K562 (cell line): ENCODE measurements around the gene ZNF500. TPM values are rescaled to one million over a fixed set of nuclear protein-coding genes. Genes with fewer than 3 reads are reported as not detected.

Experiments used
- ATAC-seq: fragments of 200-7000 bp; cut with Tn5 transposase; 3 replicates; pipeline ENCODE4 v1.9.1; 2020; ENCODE audit warnings: moderate library complexity
- BruUV-seq: library from RNA; stranded (reverse); fragments of 400-500 nt; replicated peaks from 2 replicates; lab custom pipeline; 2021; lab: Mats Ljungman, UMichigan
- CTCF ChIA-PET: fragments of 300-600 bp; formaldehyde crosslinking; extraction: SDS; loops from one replicate; lab custom pipeline; 2021; ENCODE audit warnings: low intra/inter-chr PET ratio; lab: Yijun Ruan, JAX
- POLR2A ChIA-PET: fragments of 300-600, 350-650 bp; sonication (Branson Sonifier 250); formaldehyde crosslinking; extraction: SDS; loops from one replicate; lab custom pipeline; 2021; ENCODE audit warnings: antibody characterized with exemption, inconsistent platforms; lab: Yijun Ruan, JAX
- DNase-seq, 4 experiments: peaks; one replicate each; pipeline versions ENCODE4 v3.0.0 to v3.0.0-alpha.2; 2011 to 2018; ENCODE audit warnings: low spot score in 3 of 4, mixed read lengths in 3 of 4; ENCODE audit errors: extremely low read depth in 1 of 4
- FAIRE-seq: peaks from 2 replicates; lab custom pipeline; 2011; peaks lifted over from hg19 to GRCh38; lab: Jason Lieb, UNC
- H2AFZ ChIP-seq: 2 replicates; pipeline ENCODE4 v1.6.0; 2011; ENCODE audit warnings: low read depth, low read length, control low read depth, inconsistent platforms
- H3K27ac ChIP-seq: fragments of 200-600 bp; 3 replicates; pipeline ENCODE4 v1.8.0; 2011; ENCODE audit warnings: low read depth, mild to moderate bottlenecking, control low read depth, inconsistent platforms, low read length, moderate library complexity, mixed read lengths; ENCODE audit errors: extremely low read depth
- H3K27me3 ChIP-seq, 2 experiments: fragments of 300-600 bp in 1 of 2; 2 replicates in 1 of 2; 3 replicates in 1 of 2; pipeline versions ENCODE4 v1.6.0 to v1.8.0; 2011; ENCODE audit warnings: inconsistent platforms in 2 of 2, low read length in 2 of 2, mild to moderate bottlenecking in 1 of 2, mixed read lengths in 1 of 2, moderate library complexity in 1 of 2; ENCODE audit not compliant: control insufficient read depth in 2 of 2, insufficient read depth in 2 of 2
- H3K36me3 ChIP-seq: fragments of 300-600 bp; 3 replicates; pipeline ENCODE4 v1.8.0; 2011; ENCODE audit warnings: mild to moderate bottlenecking, low read length, inconsistent platforms; ENCODE audit not compliant: control insufficient read depth, insufficient read depth
- H3K4me1 ChIP-seq, 2 experiments: fragments of 200-600 bp in 1 of 2; replicated peaks in 1 of 2; 2 replicates in 1 of 2; 3 replicates in 1 of 2; pipeline versions ENCODE4 v1.5.1 to v1.8.0; 2011; ENCODE audit warnings: inconsistent platforms in 2 of 2, low read length in 2 of 2, mild to moderate bottlenecking in 1 of 2, mixed read lengths in 1 of 2, moderate library complexity in 1 of 2; ENCODE audit not compliant: control insufficient read depth in 2 of 2, insufficient read depth in 2 of 2
- H3K4me2 ChIP-seq: 2 replicates; pipeline ENCODE4 v1.6.1; 2011; ENCODE audit warnings: low read length, control low read depth, inconsistent platforms, mixed read lengths; ENCODE audit not compliant: insufficient read depth
- H3K4me3 ChIP-seq: fragments of 200-600 bp; sonication (generic), shearing (Covaris generic); 2 replicates; pipeline ENCODE4 v1.5.1; 2016; ENCODE audit warnings: control low read depth, inconsistent platforms
- H3K79me2 ChIP-seq: fragments of 200-600 bp; 3 replicates; pipeline ENCODE4 v1.8.0; 2011; ENCODE audit warnings: low read length, inconsistent platforms; ENCODE audit not compliant: control insufficient read depth, insufficient read depth
- H3K9ac ChIP-seq, 2 experiments: 2 replicates each; pipeline versions ENCODE4 v1.6.0 to v1.6.1; 2011; ENCODE audit warnings: low read depth in 2 of 2, low read length in 2 of 2, control low read depth in 1 of 2, inconsistent platforms in 1 of 2, mild to moderate bottlenecking in 1 of 2, mixed read lengths in 1 of 2; ENCODE audit not compliant: insufficient read depth in 1 of 2
- H3K9me1 ChIP-seq: one replicate; pipeline ENCODE4 v1.6.0; 2011; ENCODE audit warnings: inconsistent platforms, mild to moderate bottlenecking, low read length, moderate library complexity; ENCODE audit not compliant: control insufficient read depth, insufficient read depth
- H3K9me3 ChIP-seq: replicated peaks from 2 replicates; pipeline ENCODE4 v1.5.1; 2011; ENCODE audit warnings: low read depth, low read length, inconsistent platforms; ENCODE audit not compliant: control insufficient read depth, insufficient read depth
- H4K20me1 ChIP-seq: replicated peaks from 2 replicates; pipeline ENCODE4 v1.6.1; 2011; ENCODE audit warnings: low read length, inconsistent platforms, mixed read lengths; ENCODE audit not compliant: control insufficient read depth, insufficient read depth
- BCOR ChIP-seq: fragments of 450-650 bp; IDR thresholded peaks from 2 replicates; pipeline ENCODE4 v1.6.1; 2016
- CREB1 ChIP-seq, 2 experiments: sonication (generic) in 1 of 2; formaldehyde crosslinking in 1 of 2; IDR thresholded peaks; 2 replicates each; pipeline versions ENCODE4 v1.6.1 to v1.8.0; 2012 to 2022; ENCODE audit warnings: inconsistent platforms in 1 of 2, mild to moderate bottlenecking in 1 of 2, missing genetic modification reagents in 1 of 2, moderate library complexity in 1 of 2
- CREB3L1 ChIP-seq: fragments of 450-650 bp; IDR thresholded peaks from 2 replicates; pipeline ENCODE4 v1.6.1; 2014; ENCODE audit warnings: low read depth, mild to moderate bottlenecking, moderate library complexity, borderline replicate concordance
- DPF2 ChIP-seq: fragments of 450-650 bp; IDR thresholded peaks from 2 replicates; pipeline ENCODE4 v1.6.1; 2016
- ESRRA ChIP-seq: fragments of 450-650 bp; IDR thresholded peaks from 2 replicates; pipeline ENCODE4 v1.6.1; 2014; ENCODE audit warnings: low read depth, mild to moderate bottlenecking, moderate library complexity, borderline replicate concordance
- FOSL1 ChIP-seq: fragments of 200-800 bp; sonication (Bioruptor generic); conservative IDR thresholded peaks from 2 replicates; pipeline ENCODE4 v1.6.1; 2016; ENCODE audit warnings: missing genetic modification characterization, missing compliant biosample characterization
- FOXJ3 ChIP-seq: sonication (generic); formaldehyde crosslinking; IDR thresholded peaks from 2 replicates; pipeline ENCODE4 v1.4.0; 2020; ENCODE audit warnings: mild to moderate bottlenecking, missing genetic modification reagents
- HMGN3 ChIP-seq: IDR thresholded peaks from 2 replicates; pipeline ENCODE4 v1.6.1; 2011; ENCODE audit warnings: borderline replicate concordance, low read depth, mild to moderate bottlenecking, mixed read lengths, low read length; ENCODE audit not compliant: insufficient read length; ENCODE audit errors: extremely low read depth
- NRF1 ChIP-seq, 2 experiments: fragments of 450-650 bp; IDR thresholded peaks in 1 of 2; conservative IDR thresholded peaks in 1 of 2; 2 replicates each; pipeline ENCODE4 v1.6.1; 2014; ENCODE audit warnings: mild to moderate bottlenecking in 2 of 2
- PHF21A ChIP-seq: fragments of 450-650 bp; IDR thresholded peaks from 2 replicates; pipeline ENCODE4 v1.6.1; 2017; ENCODE audit warnings: low read depth, borderline replicate concordance
- POLR2A ChIP-seq: fragments of 450-650 bp; conservative IDR thresholded peaks from 2 replicates; pipeline ENCODE4 v1.6.1; 2016
- PRMT5 ChIP-seq: sonication (generic); formaldehyde crosslinking; IDR thresholded peaks from 2 replicates; pipeline ENCODE4 v1.5.0; 2020; ENCODE audit warnings: missing genetic modification reagents
- RCOR1 ChIP-seq, 2 experiments: IDR thresholded peaks; 2 replicates each; pipeline ENCODE4 v1.6.1; 2012; ENCODE audit warnings: low read depth in 2 of 2, low read length in 2 of 2, borderline replicate concordance in 1 of 2, improper control_type of control experiment in 1 of 2
- RFX5 ChIP-seq: IDR thresholded peaks from 2 replicates; pipeline ENCODE4 v1.6.1; 2011; ENCODE audit warnings: low read depth, mild to moderate bottlenecking, improper control_type of control experiment, low read length
- SIN3A ChIP-seq, 2 experiments: fragments of 150-350 bp in 1 of 2; IDR thresholded peaks; 2 replicates each; pipeline ENCODE4 v1.6.1; 2011 to 2016; ENCODE audit warnings: borderline replicate concordance in 2 of 2, low read depth in 2 of 2, low read length in 2 of 2, mild to moderate bottlenecking in 2 of 2, moderate library complexity in 2 of 2; ENCODE audit not compliant: control insufficient read depth in 1 of 2
- ZKSCAN1 ChIP-seq: fragments of 150-350 bp; IDR thresholded peaks from 2 replicates; pipeline ENCODE4 v1.6.1; 2016; ENCODE audit warnings: low read depth, low read length
- WGBS: fragments of 100-300 bp; shearing (Covaris generic); methylation state at CpG from one replicate; pipeline ENCODE4 v1.1.6; 2016; ENCODE audit warnings: low coverage, mixed read lengths; ENCODE audit not compliant: insufficient coverage; ENCODE audit errors: missing lambda C conversion rate; 5-methylcytosine and 5-hydroxymethylcytosine counted together
- in situ Hi-C: fragments of 300-500 bp; cut with MboI; formaldehyde crosslinking; loops from 4 replicates; pipeline ENCODE4 v1.15.0; 2018; ENCODE audit warnings: inconsistent platforms, mixed read lengths
- intact Hi-C: fragments of 100-400 bp; cut with micrococcal nuclease; formaldehyde crosslinking; loops from 2 replicates; pipeline ENCODE4 v1.14.2; 2022
- polyA plus RNA-seq, 8 experiments: library from polyadenylated mRNA; depleted of rRNA in 4 of 8; stranded (reverse) in 5 of 8; unstranded in 3 of 8; fragments of >200 nt; fragmentation: Nextera tagmentation in 2 of 8; fragmentation: Illumina TruSeq in 1 of 8; extraction: Ambion mirVana in 2 of 8; extraction: Trizol in 1 of 8; gene quantifications; 2 replicates each; pipeline versions ENCODE4 v1.2.1 to v1.2.3, GENCODE V29; 2011 to 2014; ENCODE audit warnings: inconsistent platforms in 1 of 8, missing spikeins in 1 of 8
- total RNA-seq, 7 experiments: library from RNA; depleted of rRNA in 6 of 7; stranded (reverse); fragments of >200 nt in 6 of 7; fragmentation: Illumina TruSeq in 2 of 7; extraction: Trizol in 2 of 7; gene quantifications; 2 replicates each; pipeline versions ENCODE4 v1.2.1 to v1.2.3, GENCODE V29; 2011 to 2021; ENCODE audit warnings: low replicate concordance in 1 of 7
- TF ChIP-seq, protein P1 (sequence below): fragments of 250-450 bp; sonication (Bioruptor Pico); IDR thresholded peaks from 2 replicates; pipeline ENCODE4 v1.4.0; 2020; ENCODE audit warnings: mild to moderate bottlenecking, moderate library complexity, borderline replicate concordance

The ZNF500 gene
- total and polyA plus RNA-seq, 9 of the 15 experiments (the other 6 are each of a cell fraction or from before 2014, with no cell fraction given) = 0.80 to 20.8 (median 5.3) TPM

- Histone ChIP-seq H3K36me3 (peaks cover 41% of the 10 kb centered on the region; the same call in 2 of the 3 replicates), H3K27me3 (no peaks in the 10 kb centered on the region), H3K9me3 (no peaks in the 10 kb centered on the region), H3K4me3 (peak within 1 kb of the TSS; percentile 89), H2AFZ (peak within 1 kb of the TSS; percentile 91), H3K9ac (peak within 1 kb of the TSS; percentile 67 to 89), H3K27ac (peak within 1 kb of the TSS; percentile 78), H3K79me2 (peaks cover 6% of the 10 kb centered on the region; the same call in 2 of the 3 replicates), H4K20me1 (no peaks in the 10 kb centered on the region; the same call in 1 of the 2 replicates), H3K4me1 (peaks cover 35 to 70% of the 10 kb centered on the region in 2 experiments), H3K4me2 (peak within 1 kb of the TSS; percentile 79), H3K9me1 (no peaks in the 10 kb centered on the region)
- ChIA-PET POLR2A (interaction anchor here (0.5 to 1.8 kb wide), 7 partner anchors 11 to 100 kb away, joined by 3 to 7 read pairs (median 4); partner anchors contain the start of gene ZNF500), CTCF (no interaction called here)
- ATAC-seq = peak; percentile 65
- in situ Hi-C loops (no loop called here), intact Hi-C loops (loop anchor here (2.0 to 5.0 kb wide), 2 partner anchors 45 to 85 kb away; partner anchors contain the start of genes GLYR1 and UBN1)
- BruUV-seq = no TSS peak
- DNase-seq = peak; percentile 74 to 90 (median 79)
- peak; percentile 78 for FAIRE-seq
- WGBS = 1% methylated on average over 62 of the region's 70 CpGs
- TF ChIP-seq ESRRA (no peak), POLR2A (peak; percentile 36; the same call in 1 of the 2 replicates), CREB3L1 (no peak), NRF1 (conservative IDR thresholded peaks at IDR 0.05 in 1 of 2, IDR thresholded peaks at IDR 0.05 in 1 of 2) (peak; percentile 79 to 82), RCOR1 (IDR thresholded peaks at IDR 0.05; ENCODE audit: borderline replicate concordance in 1 of 2, low read depth in 2 of 2, low read length in 2 of 2) (peak in 1 of 2 experiments; percentile 2; a peak in 1 of 4 replicates), CREB1 (IDR thresholded peaks at IDR 0.05) (no peak), CREB1 (CRISPR knock-in tag; IDR thresholded peaks at IDR 0.05) (0 out of 2 replicates have a peak, but pooled peaks have one; percentile 35), BCOR (0 out of 2 replicates have a peak, but pooled peaks have one; percentile 14), PRMT5 (CRISPR knock-in tag) (no peak), DPF2 (no peak), FOXJ3 (CRISPR knock-in tag) (no peak), ZKSCAN1 (peak; percentile 20; the same call in 1 of the 2 replicates), PHF21A (0 out of 2 replicates have a peak, but pooled peaks have one; percentile 30), SIN3A (IDR thresholded peaks at IDR 0.05; ENCODE audit: borderline replicate concordance in 2 of 2, control insufficient read depth in 1 of 2, low read depth in 2 of 2, low read length in 2 of 2) (peak; percentile 8 to 79; a peak in 2 of 4 replicates), HMGN3 (peak; percentile 41), RFX5 (0 out of 2 replicates have a peak, but pooled peaks have one; percentile 15), FOSL1 (tag) (no peak)
- TF ChIP-seq, protein P1, sequence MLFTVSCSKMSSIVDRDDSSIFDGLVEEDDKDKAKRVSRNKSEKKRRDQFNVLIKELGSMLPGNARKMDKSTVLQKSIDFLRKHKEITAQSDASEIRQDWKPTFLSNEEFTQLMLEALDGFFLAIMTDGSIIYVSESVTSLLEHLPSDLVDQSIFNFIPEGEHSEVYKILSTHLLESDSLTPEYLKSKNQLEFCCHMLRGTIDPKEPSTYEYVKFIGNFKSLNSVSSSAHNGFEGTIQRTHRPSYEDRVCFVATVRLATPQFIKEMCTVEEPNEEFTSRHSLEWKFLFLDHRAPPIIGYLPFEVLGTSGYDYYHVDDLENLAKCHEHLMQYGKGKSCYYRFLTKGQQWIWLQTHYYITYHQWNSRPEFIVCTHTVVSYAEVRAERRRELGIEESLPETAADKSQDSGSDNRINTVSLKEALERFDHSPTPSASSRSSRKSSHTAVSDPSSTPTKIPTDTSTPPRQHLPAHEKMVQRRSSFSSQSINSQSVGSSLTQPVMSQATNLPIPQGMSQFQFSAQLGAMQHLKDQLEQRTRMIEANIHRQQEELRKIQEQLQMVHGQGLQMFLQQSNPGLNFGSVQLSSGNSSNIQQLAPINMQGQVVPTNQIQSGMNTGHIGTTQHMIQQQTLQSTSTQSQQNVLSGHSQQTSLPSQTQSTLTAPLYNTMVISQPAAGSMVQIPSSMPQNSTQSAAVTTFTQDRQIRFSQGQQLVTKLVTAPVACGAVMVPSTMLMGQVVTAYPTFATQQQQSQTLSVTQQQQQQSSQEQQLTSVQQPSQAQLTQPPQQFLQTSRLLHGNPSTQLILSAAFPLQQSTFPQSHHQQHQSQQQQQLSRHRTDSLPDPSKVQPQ (CRISPR knock-in tag) = no peak
These were observed 35.1 kb upstream of the ZNF500 start, which contains the start of gene ROGDI for GRCh38 chr16:4801962-4802658. ROGDI (minus strand) TSS chr16:4802633; CDS start chr16:4802571, 62 bp downstream.
